ENCODE results near the gene SLC6A3. TPM values are rescaled to one million over a fixed set of nuclear protein-coding genes. Genes with fewer than 3 reads are reported as not detected.

SLC6A3 gene
- total and polyA plus RNA-seq, 9 donors = 0.11 to 0.23 (median 0.12) TPM; not detected in 6

DNA sequence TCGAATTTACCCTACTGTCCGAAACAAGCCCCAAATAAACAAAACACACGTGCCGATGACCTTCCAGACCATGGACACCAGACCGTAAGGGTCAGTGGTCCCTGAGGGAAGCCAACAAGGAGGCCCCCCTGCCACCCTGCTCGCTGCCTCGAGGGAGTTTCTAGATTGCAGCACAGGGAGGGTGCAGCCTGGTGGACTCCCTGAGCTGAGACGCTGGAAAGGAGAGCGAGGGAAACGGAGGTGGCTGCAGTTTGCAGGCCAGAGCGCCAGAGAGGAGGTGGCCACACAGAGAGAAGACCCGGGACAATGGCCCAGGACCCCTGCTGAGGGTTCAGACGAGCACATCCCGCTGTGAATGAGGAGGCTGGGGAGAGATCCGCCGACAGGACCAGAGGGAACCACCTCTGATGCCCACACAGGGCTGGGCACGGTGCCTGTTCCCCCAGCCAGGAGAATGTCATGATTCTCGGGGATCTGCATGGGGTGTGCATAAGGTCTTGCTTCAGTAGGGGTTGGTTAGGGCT is 48.9 kb downstream of the SLC6A3 start:
- 61% methylated on average over 17 of the region's 18 CpGs for whole genome bisulfite sequencing (ENCODE audit: insufficient coverage)
- no peaks in the 10 kb centered on the region for H3K4me1 ChIP-seq (ENCODE audit: control insufficient read depth, insufficient read depth, low read length)
- H3K27ac ChIP-seq (ENCODE audit: low read length) = no peak overlapping the region
- H3K36me3 ChIP-seq (ENCODE audit: control insufficient read depth, insufficient read depth, low read length) = no peaks in the 10 kb centered on the region
- peaks cover 3% of the 10 kb centered on the region for H3K9me3 ChIP-seq (replicated peaks; ENCODE audit: control insufficient read depth, low read depth, low read length)
- peaks cover 27% of the 10 kb centered on the region for H3K27me3 ChIP-seq (ENCODE audit: control insufficient read depth, insufficient read depth, low read length)
- no peak overlapping the region for H3K4me3 ChIP-seq (ENCODE audit: low read length)
- no peak for DNase-seq

GRCh38 chr5:1394881-1395860 is 50.1 kb downstream of the SLC6A3 start:
- WGBS (ENCODE audit: insufficient coverage) = 83% methylated on average over 29 of the region's 32 CpGs
- Histone ChIP-seq H3K27ac (ENCODE audit: low read length) (no peak overlapping the region), H3K4me3 (ENCODE audit: low read length) (no peak overlapping the region), H3K36me3 (ENCODE audit: control insufficient read depth, insufficient read depth, low read length) (no peaks in the 10 kb centered on the region), H3K4me1 (ENCODE audit: control insufficient read depth, insufficient read depth, low read length) (no peaks in the 10 kb centered on the region), H3K9me3 (replicated peaks; ENCODE audit: control insufficient read depth, low read depth, low read length) (peaks cover 3% of the 10 kb centered on the region), H3K27me3 (ENCODE audit: control insufficient read depth, insufficient read depth, low read length) (peaks cover 30% of the 10 kb centered on the region)
- no peak for DNase-seq

DNA sequence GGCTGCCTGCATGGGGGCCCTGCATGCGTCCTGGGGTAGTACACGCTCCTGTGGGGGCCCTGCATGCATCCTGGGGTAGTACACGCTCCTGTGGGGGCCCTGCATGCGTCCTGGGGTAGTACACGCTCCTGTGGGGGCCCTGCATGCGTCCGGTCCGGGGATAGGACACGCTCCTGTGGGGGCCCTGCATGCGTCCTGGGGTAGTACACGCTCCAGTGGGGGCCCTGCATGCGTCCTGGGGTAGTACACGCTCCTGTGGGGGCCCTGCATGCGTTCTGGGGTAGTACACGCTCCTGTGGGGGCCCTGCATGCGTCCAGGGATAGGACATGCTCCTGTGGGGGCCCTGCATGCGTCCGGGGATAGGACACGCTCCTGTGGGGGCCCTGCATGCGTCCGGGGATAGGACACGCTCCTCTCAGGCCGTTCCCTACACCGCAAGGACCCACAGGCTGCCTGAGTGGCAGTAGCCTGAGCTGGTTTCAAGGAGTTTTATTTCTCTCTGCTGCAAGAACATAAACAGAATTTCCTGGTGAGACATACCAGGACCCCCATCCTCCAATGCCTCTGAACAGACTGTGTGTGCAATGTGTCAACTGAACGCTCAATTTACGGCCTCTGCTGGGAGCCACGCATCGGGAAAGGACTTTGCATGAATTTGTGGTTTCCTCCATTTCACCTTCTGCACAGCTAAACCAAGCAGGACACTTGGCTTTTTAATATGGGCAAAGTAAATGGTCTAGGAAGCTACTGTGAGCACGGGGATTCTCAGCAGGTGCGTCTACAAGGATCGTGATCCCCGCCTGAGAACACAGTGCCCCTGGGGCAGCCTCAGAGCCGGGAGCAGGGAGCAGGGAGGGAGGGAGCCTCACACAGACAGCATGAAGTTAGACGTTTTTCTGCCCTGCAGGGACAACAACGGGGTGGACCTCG is 51.4 kb downstream of the SLC6A3 start:
- H3K27me3 ChIP-seq (ENCODE audit: control insufficient read depth, insufficient read depth, low read length) = peaks cover 37% of the 10 kb centered on the region

DNA sequence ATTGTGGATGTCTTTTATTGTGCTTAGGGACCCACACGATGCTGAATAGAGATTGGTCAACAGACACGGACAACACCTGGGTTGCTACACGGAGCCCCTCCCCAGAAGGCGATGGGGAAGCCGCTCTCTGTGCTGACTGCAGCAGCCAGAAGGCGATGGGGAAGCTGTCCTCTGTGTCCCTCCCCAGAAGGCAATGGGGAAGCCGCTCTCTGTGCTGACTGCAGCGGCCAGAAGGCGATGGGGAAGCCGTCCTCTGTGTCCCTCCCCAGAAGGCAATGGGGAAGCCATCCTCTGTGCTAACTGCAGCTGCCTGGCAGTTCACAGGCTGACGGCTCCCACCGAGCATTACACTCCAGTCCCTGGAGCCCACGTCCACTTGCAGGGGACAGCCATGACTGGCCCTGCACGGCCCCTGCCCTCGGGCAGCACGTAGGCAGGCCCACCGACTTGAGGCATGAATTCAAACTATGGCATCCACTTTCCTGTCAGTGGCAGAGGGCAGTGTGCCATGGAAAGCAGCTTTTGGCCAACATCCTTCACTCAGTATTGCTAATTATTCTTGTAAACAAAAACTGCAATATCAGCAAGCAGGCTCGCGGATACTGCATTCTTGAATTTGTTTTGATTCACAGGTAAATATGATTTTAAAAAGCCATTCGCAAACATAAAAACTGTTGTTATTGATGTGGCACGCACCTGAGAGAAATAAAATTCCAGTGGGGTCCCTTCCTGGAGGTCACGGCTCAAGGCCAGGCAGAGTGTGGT is 52.3 kb downstream of the SLC6A3 start:
- WGBS (ENCODE audit: insufficient coverage) = 60% methylated on average over 22 of the region's 22 CpGs
- Histone ChIP-seq H3K4me3 (ENCODE audit: low read length) (no peak overlapping the region), H3K36me3 (ENCODE audit: control insufficient read depth, insufficient read depth, low read length) (no peaks in the 10 kb centered on the region), H3K27ac (ENCODE audit: low read length) (no peak overlapping the region), H3K9me3 (replicated peaks; ENCODE audit: control insufficient read depth, low read depth, low read length) (no peaks in the 10 kb centered on the region), H3K27me3 (ENCODE audit: control insufficient read depth, insufficient read depth, low read length) (peaks cover 41% of the 10 kb centered on the region), H3K4me1 (ENCODE audit: control insufficient read depth, insufficient read depth, low read length) (no peaks in the 10 kb centered on the region)
- no peak for DNase-seq

More for the DNA sequence above, 51.4 kb downstream of the SLC6A3 start:
- Histone ChIP-seq H3K9me3 (replicated peaks; ENCODE audit: control insufficient read depth, low read depth, low read length) (no peaks in the 10 kb centered on the region), H3K36me3 (ENCODE audit: control insufficient read depth, insufficient read depth, low read length) (no peaks in the 10 kb centered on the region), H3K4me1 (ENCODE audit: control insufficient read depth, insufficient read depth, low read length) (no peaks in the 10 kb centered on the region), H3K4me3 (ENCODE audit: low read length) (no peak overlapping the region), H3K27ac (ENCODE audit: low read length) (no peak overlapping the region)
- no peak for DNase-seq
- 53% methylated on average over 35 of the region's 36 CpGs for WGBS (ENCODE audit: insufficient coverage)

GRCh38 chr5:1392261-1392660 is 53.0 kb downstream of the SLC6A3 start:
- Histone ChIP-seq H3K27me3 (ENCODE audit: control insufficient read depth, insufficient read depth, low read length) (peaks cover 48% of the 10 kb centered on the region), H3K27ac (ENCODE audit: low read length) (no peak overlapping the region), H3K4me3 (ENCODE audit: low read length) (no peak overlapping the region), H3K36me3 (ENCODE audit: control insufficient read depth, insufficient read depth, low read length) (no peaks in the 10 kb centered on the region), H3K4me1 (ENCODE audit: control insufficient read depth, insufficient read depth, low read length) (no peaks in the 10 kb centered on the region), H3K9me3 (replicated peaks; ENCODE audit: control insufficient read depth, low read depth, low read length) (no peaks in the 10 kb centered on the region)
- WGBS (ENCODE audit: insufficient coverage) = 76% methylated on average over 8 of the region's 11 CpGs
- no peak for DNase-seq

GRCh38 chr5:1391691-1392090 is 53.5 kb downstream of the SLC6A3 start:
- no peaks in the 10 kb centered on the region for H3K36me3 ChIP-seq (ENCODE audit: control insufficient read depth, insufficient read depth, low read length)
- DNase-seq = no peak
- no peaks in the 10 kb centered on the region for H3K4me1 ChIP-seq (ENCODE audit: control insufficient read depth, insufficient read depth, low read length)
- no peaks in the 10 kb centered on the region for H3K9me3 ChIP-seq (replicated peaks; ENCODE audit: control insufficient read depth, low read depth, low read length)
- no peak overlapping the region for H3K4me3 ChIP-seq (ENCODE audit: low read length)
- no peak overlapping the region for H3K27ac ChIP-seq (ENCODE audit: low read length)
- WGBS (ENCODE audit: insufficient coverage) = 63% methylated on average over 11 of the region's 11 CpGs
- H3K27me3 ChIP-seq (ENCODE audit: control insufficient read depth, insufficient read depth, low read length) = peaks cover 54% of the 10 kb centered on the region

GRCh38 chr5:1390861-1391600 is 54.2 kb downstream of the SLC6A3 start:
- peaks cover 56% of the 10 kb centered on the region for H3K27me3 ChIP-seq (ENCODE audit: control insufficient read depth, insufficient read depth, low read length)
- WGBS (ENCODE audit: insufficient coverage) = 85% methylated on average over 20 of the region's 21 CpGs
- no peak for DNase-seq
- no peaks in the 10 kb centered on the region for H3K36me3 ChIP-seq (ENCODE audit: control insufficient read depth, insufficient read depth, low read length)
- no peaks in the 10 kb centered on the region for H3K9me3 ChIP-seq (replicated peaks; ENCODE audit: control insufficient read depth, low read depth, low read length)
- H3K4me1 ChIP-seq (ENCODE audit: control insufficient read depth, insufficient read depth, low read length) = peaks cover 6% of the 10 kb centered on the region
- no peak overlapping the region for H3K4me3 ChIP-seq (ENCODE audit: low read length)
- no peak overlapping the region for H3K27ac ChIP-seq (ENCODE audit: low read length)

- 63% methylated on average over 6 of the region's 7 CpGs for WGBS (ENCODE audit: insufficient coverage)
- H3K4me1 ChIP-seq (ENCODE audit: control insufficient read depth, insufficient read depth, low read length) = peaks cover 12% of the 10 kb centered on the region
- H3K27ac ChIP-seq (ENCODE audit: low read length) = no peak overlapping the region
- no peak overlapping the region for H3K4me3 ChIP-seq (ENCODE audit: low read length)
- H3K36me3 ChIP-seq (ENCODE audit: control insufficient read depth, insufficient read depth, low read length) = no peaks in the 10 kb centered on the region
- DNase-seq = no peak
- H3K27me3 ChIP-seq (ENCODE audit: control insufficient read depth, insufficient read depth, low read length) = peaks cover 57% of the 10 kb centered on the region
- H3K9me3 ChIP-seq (replicated peaks; ENCODE audit: control insufficient read depth, low read depth, low read length) = no peaks in the 10 kb centered on the region
Observed at GRCh38 chr5:1390333-1390732, 54.9 kb downstream of the SLC6A3 start.

- H3K27me3 ChIP-seq (ENCODE audit: control insufficient read depth, insufficient read depth, low read length) = peaks cover 54% of the 10 kb centered on the region
- no peak for DNase-seq
Observed at GRCh38 chr5:1388383-1388967, 56.8 kb downstream of the SLC6A3 start.

More at GRCh38 chr5:1388383-1388967, 56.8 kb downstream of the SLC6A3 start:
- no peak overlapping the region for H3K4me3 ChIP-seq (ENCODE audit: low read length)
- no peak overlapping the region for H3K27ac ChIP-seq (ENCODE audit: low read length)
- no peaks in the 10 kb centered on the region for H3K9me3 ChIP-seq (replicated peaks; ENCODE audit: control insufficient read depth, low read depth, low read length)
- 87% methylated on average over 4 of the region's 4 CpGs for WGBS (ENCODE audit: insufficient coverage)
- H3K4me1 ChIP-seq (ENCODE audit: control insufficient read depth, insufficient read depth, low read length) = peaks cover 12% of the 10 kb centered on the region
- H3K36me3 ChIP-seq (ENCODE audit: control insufficient read depth, insufficient read depth, low read length) = no peaks in the 10 kb centered on the region
